Heart left ventricle (tissue), 16 donors: ENCODE results near the gene FBXO4. TPM values are rescaled to one million over a fixed set of nuclear protein-coding genes. Genes with fewer than 3 reads are reported as not detected.

Experiments used
- ATAC-seq, 4 donors: fragments of 200-7000 bp; cut with Tn5 transposase; one replicate each; pipeline ENCODE4 v1.9.1; 2020 to 2022; ENCODE audit warnings: moderate library complexity in 4 of 4, mild to moderate bottlenecking in 3 of 4, moderate number of reproducible peaks in 1 of 4
- DNase-seq, 5 donors: peaks; one replicate each; pipeline ENCODE4 v3.0.0-alpha.2; 2020
- H3K27ac ChIP-seq, 12 donors: fragments of 200-600 bp; sonication (generic) in 4 of 12; one replicate each; pipeline versions ENCODE4 v1.5.0 to v1.8.0; 2016 to 2022; ENCODE audit warnings: mild to moderate bottlenecking in 2 of 12
- H3K27me3 ChIP-seq, 9 donors: fragments of 200-600 bp; sonication (generic) in 2 of 9; one replicate each; pipeline versions ENCODE4 v1.5.1 to v1.8.0; 2016 to 2022; ENCODE audit warnings: mild to moderate bottlenecking in 3 of 9
- H3K36me3 ChIP-seq, 9 donors: fragments of 200-600 bp; sonication (generic) in 2 of 9; one replicate each; pipeline versions ENCODE4 v1.5.0 to v1.8.0; 2018 to 2022; ENCODE audit warnings: mild to moderate bottlenecking in 2 of 9
- H3K4me1 ChIP-seq, 12 donors: fragments of 200-600 bp; sonication (generic) in 4 of 12; one replicate each; pipeline versions ENCODE4 v1.5.0 to v1.8.0; 2016 to 2022; ENCODE audit warnings: mild to moderate bottlenecking in 3 of 12
- H3K4me3 ChIP-seq, 12 donors: fragments of 200-600 bp; sonication (generic) in 4 of 12; one replicate each; pipeline versions ENCODE4 v1.5.0 to v1.8.0; 2017 to 2022; ENCODE audit warnings: mild to moderate bottlenecking in 9 of 12, moderate library complexity in 4 of 12
- H3K9me3 ChIP-seq, 12 donors: fragments of 200-600 bp; sonication (generic) in 4 of 12; one replicate each; pipeline versions ENCODE4 v1.5.0 to v1.8.0; 2016 to 2022; ENCODE audit warnings: mild to moderate bottlenecking in 1 of 12
- POLR2A ChIP-seq, 2 donors: fragments of 450-650 bp; IDR thresholded peaks; one replicate each; pipeline ENCODE4 v1.6.1; 2017; ENCODE audit warnings: antibody characterized with exemption in 2 of 2, mild to moderate bottlenecking in 2 of 2, moderate library complexity in 2 of 2
- WGBS, 4 donors: extraction: QIAGEN DNeasy Blood & Tissue Kit in 2 of 4; methylation state at CpG; one replicate each; pipeline versions ENCODE4 v1.1.5 to v1.1.7; 2013 to 2018; 5-methylcytosine and 5-hydroxymethylcytosine counted together
- intact Hi-C, 10 donors: fragments of 100-400 bp; cut with DNase I; formaldehyde crosslinking; loops; one replicate each; pipeline versions ENCODE4 v1.11.1 to v1.14.2; 2022
- polyA plus RNA-seq, 2 donors: library from polyadenylated mRNA; stranded (reverse); fragments of 200-250 nt; gene quantifications; one replicate each; pipeline ENCODE4 v1.2.3, GENCODE V29; 2013
- total RNA-seq, 9 donors: library from RNA; depleted of rRNA in 2 of 9; stranded (reverse); fragments of >200 nt in 2 of 9; fragmentation: NEBNext Ultra II Directional in 3 of 9; extraction: Animal tissue kit (Norgen Biotek cat#: 25700) in 3 of 9; gene quantifications; one replicate each; pipeline versions ENCODE4 v1.1.0 to v1.2.4, GENCODE V29; 2016 to 2023
- TF ChIP-seq, protein P1 (sequence below), 12 donors: fragments of 200-600 bp; sonication (generic) in 4 of 12; IDR thresholded peaks; one replicate each; pipeline versions ENCODE4 v1.5.0 to v1.8.0; 2018 to 2022; ENCODE audit warnings: antibody characterized with exemption in 12 of 12, mild to moderate bottlenecking in 5 of 12
- donor health status: ischemic (EF 13 %, LVEDD 7.1; RV severe dilation, severe dysfunction).
- donor health status: healthy with polysubstance abuse.
- donor health status: DM: no; HTN: yes; CAD: no.
- donor health status: DM: no; HTN: no; CAD: no.
- donor health status: ischemic (EF 25% LVEDD 6.9; RV normal size, moderate dysfunction).
- donor health status: ischemic (EF 25% LVEDD 5.7; RV mildly dilated, moderate dysfunction).
- donor health status: healthy.
- donor health status: DM: yes; HTN: yes; CAD: no.
- donor health status: ischemic (EF 35%, LVEDD 5.7; RV mildly dilated, moderate dysfunction).
- donor health status: nonischemic (EF 11% LVEDD 7.7; RV severe dilation, severe dysfunction).
- donor health status: DM: yes; HTN: yes; CAD: no.
- donor health status: PGD.
- donor health status: ischemic (EF 29% LVEDD 5.4; RV normal size, mild dysfunction).
- donor health status: nonischemic (EF 23%, LVEDD 6.1; RV moderate dilation, normal function).

The FBXO4 gene
- total and polyA plus RNA-seq, 11 donors: 2.4 to 8.1 (median 3.4) TPM

DNA sequence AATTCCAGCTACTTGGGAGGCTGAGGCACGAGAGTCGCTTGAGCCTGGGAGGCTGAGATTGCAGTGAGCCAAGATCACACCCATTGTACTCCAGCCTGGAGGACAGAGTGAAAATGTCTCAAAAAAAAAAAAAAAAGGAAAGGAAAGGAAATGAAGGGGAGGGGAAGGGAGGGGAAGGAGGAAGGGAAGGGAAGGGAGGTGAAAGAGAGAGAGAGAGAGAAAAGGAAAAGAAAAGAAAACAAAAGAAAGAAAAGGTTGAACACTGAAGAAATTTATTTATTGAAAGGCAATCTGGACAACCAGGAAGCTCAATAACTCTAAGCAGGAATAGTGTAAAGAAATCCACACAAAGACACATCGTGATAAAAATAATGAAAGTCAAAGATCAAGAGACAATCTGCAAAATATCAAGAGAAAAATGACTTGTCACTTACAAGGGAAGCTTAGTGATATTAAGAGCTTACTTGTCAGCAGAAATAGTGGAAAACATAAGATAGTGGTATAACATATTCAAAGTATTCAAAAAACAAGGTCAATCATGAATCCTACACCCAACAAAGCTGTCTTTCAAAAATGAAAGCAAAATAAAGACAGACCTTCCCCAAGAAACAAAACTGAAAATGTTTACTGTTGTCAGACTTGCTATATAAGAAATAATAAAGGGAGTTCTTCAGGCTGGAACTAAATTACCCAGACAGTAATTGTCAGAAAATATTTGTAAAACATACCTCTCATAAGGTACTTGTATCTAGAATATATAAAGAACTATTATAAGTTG is 31.8 kb upstream of the FBXO4 start:
- Histone ChIP-seq H3K4me3 (no peak overlapping the region), H3K4me1 (no peaks in the 10 kb centered on the region), H3K36me3 (no peaks in the 10 kb centered on the region), H3K27ac (no peak overlapping the region), H3K9me3 (no peaks in the 10 kb centered on the region), H3K27me3 (peaks cover 0 to 14% (median 0%) of the 10 kb centered on the region in 9 donors)
- intact Hi-C loops: no loop called here
- DNase-seq (no peak), ATAC-seq (no peak)
- 70 to 79% (median 77%) methylated on average over 3 of the region's 3 CpGs for WGBS, 4 donors
- TF ChIP-seq, protein P1, sequence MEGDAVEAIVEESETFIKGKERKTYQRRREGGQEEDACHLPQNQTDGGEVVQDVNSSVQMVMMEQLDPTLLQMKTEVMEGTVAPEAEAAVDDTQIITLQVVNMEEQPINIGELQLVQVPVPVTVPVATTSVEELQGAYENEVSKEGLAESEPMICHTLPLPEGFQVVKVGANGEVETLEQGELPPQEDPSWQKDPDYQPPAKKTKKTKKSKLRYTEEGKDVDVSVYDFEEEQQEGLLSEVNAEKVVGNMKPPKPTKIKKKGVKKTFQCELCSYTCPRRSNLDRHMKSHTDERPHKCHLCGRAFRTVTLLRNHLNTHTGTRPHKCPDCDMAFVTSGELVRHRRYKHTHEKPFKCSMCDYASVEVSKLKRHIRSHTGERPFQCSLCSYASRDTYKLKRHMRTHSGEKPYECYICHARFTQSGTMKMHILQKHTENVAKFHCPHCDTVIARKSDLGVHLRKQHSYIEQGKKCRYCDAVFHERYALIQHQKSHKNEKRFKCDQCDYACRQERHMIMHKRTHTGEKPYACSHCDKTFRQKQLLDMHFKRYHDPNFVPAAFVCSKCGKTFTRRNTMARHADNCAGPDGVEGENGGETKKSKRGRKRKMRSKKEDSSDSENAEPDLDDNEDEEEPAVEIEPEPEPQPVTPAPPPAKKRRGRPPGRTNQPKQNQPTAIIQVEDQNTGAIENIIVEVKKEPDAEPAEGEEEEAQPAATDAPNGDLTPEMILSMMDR (IDR thresholded peaks at IDR 0.05): no peak
- TF ChIP-seq POLR2A (IDR thresholded peaks at IDR 0.05): no peak

DNA sequence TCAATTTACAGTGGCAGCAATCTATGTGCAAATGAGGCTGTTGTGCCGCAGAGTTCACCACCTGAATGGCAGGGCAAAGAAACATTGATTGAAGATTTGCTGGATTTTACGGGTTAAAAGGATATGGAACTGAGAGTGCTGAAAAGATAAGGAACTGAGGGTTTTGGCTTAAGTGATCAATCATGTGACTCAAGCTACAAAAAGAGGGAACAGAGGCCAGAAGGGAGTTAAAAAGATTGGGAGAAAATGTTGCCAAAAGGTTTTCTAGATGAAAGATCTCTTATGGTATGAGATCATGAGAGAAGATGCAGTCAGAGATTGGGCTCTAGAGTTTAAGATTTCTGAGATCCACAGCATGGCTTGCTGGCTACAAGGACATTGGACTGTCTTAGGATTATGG is 28.9 kb upstream of the FBXO4 start:
- no peaks in the 10 kb centered on the region for H3K36me3 ChIP-seq
- no peaks in the 10 kb centered on the region for H3K4me1 ChIP-seq
- WGBS, 4 donors: 19 to 56% (median 44%) methylated on average over 2 of the region's 2 CpGs
- DNase-seq (no peak), ATAC-seq (no peak)
- no peak overlapping the region for H3K27ac ChIP-seq
- peaks cover 0 to 6% (median 0%) of the 10 kb centered on the region in 9 donors for H3K27me3 ChIP-seq
- intact Hi-C loops: no loop called here
- H3K4me3 ChIP-seq: no peak overlapping the region
- TF ChIP-seq, protein P1 (IDR thresholded peaks at IDR 0.05): no peak
- no peak for TF ChIP-seq POLR2A (IDR thresholded peaks at IDR 0.05)
- no peaks in the 10 kb centered on the region for H3K9me3 ChIP-seq

DNA sequence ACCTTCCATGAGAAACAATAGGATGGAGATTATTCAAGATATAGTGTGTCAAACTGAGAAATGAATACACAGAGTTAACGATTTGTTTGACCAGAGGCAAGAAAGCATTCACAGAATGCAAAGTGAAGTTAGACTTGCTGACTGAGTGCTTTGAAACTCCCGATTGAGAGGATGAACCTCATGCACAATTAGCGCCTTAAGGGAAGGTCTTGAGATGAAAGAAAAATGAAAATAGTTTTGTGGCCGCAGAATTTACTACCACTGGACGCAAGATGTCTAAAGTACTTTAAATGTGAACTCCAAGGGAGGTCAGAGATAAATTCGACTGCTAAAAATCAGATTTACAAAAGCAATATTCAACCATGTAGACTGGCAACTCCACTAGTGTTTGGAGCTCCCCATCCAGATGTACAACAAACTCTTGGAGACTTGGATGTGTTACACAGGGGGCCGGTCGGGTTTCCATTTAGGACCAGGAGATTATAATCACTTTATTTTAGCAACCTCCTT is 21.6 kb upstream of the FBXO4 start:
- DNase-seq (no peak), ATAC-seq (no peak)
- intact Hi-C loops: loop anchor here in 2 of 10 donors (2.0 kb wide), 1 partner anchor 33 kb away; the partner anchor contains the start of gene OXCT1 (in 2 of the 2)
- Histone ChIP-seq H3K4me1 (peaks cover 3 to 41% (median 24%) of the 10 kb centered on the region in 12 donors), H3K9me3 (no peaks in the 10 kb centered on the region), H3K27me3 (no peaks in the 10 kb centered on the region), H3K4me3 (peak overlapping the region; percentile 15 to 90 (median 77)), H3K27ac (peak overlapping the region; percentile 68 to 92 (median 88)), H3K36me3 (peaks cover 0 to 23% (median 10%) of the 10 kb centered on the region in 9 donors)
- 45 to 46% (median 46%) methylated on average over 8 of the region's 8 CpGs for WGBS, 4 donors
- no peak for TF ChIP-seq POLR2A (IDR thresholded peaks at IDR 0.05)
- TF ChIP-seq, protein P1 (IDR thresholded peaks at IDR 0.05): no peak
